ENCODE measurements around the gene LRRC4B. TPM values are rescaled to one million over a fixed set of nuclear protein-coding genes. Genes with fewer than 3 reads are reported as not detected.

LRRC4B gene
- total and polyA plus RNA-seq, 12 donors: 0.07 to 24.1 (median 1.3) TPM

DNA sequence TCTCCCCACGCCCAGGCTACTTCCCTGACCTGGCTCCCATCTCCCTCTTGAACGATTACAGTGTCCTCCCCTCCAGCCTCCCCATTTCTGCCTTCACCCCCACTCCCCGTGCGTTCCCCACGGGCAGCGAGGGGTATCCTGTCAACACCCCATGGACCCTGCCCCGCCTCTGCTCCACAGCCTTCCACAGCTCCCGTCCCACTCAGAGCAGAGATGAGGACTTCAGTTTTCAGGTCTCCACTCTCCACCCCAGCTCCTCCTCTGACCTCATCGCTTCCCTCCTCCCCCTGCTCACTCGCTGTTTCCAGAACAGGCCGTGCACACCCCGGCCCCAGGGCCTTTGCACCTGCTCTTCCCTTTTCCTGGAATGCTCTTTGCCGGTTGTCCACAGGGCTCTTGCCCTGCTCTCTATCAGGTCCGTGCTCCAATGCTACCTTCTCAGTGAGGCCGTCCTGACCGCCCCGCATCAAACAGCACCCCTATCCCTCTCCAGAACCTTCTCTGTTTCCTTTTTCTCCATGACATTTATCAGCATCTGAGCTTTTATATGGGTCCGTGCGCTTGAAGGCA lies 15.0 kb downstream of the LRRC4B start:
- H3K9me3 ChIP-seq (replicated peaks in 1 of 3): no peaks in the 10 kb centered on the region
- 71 to 76% (median 75%) methylated on average over 19 of the region's 19 CpGs for WGBS, 4 donors
- intact Hi-C loops (cut with DNase I): no loop called here
- no peak for DNase-seq
- peaks cover 0 to 10% of the 10 kb centered on the region in 2 donors for H3K4me1 ChIP-seq (replicated peaks in 1 of 2)
- no peak overlapping the region for H3K27ac ChIP-seq
- H3K4me3 ChIP-seq: no peak overlapping the region
- H3K27me3 ChIP-seq: peaks cover 17% of the 10 kb centered on the region
- TF ChIP-seq POLR2A (IDR thresholded peaks at IDR 0.05): no peak
- TF ChIP-seq, protein P1, sequence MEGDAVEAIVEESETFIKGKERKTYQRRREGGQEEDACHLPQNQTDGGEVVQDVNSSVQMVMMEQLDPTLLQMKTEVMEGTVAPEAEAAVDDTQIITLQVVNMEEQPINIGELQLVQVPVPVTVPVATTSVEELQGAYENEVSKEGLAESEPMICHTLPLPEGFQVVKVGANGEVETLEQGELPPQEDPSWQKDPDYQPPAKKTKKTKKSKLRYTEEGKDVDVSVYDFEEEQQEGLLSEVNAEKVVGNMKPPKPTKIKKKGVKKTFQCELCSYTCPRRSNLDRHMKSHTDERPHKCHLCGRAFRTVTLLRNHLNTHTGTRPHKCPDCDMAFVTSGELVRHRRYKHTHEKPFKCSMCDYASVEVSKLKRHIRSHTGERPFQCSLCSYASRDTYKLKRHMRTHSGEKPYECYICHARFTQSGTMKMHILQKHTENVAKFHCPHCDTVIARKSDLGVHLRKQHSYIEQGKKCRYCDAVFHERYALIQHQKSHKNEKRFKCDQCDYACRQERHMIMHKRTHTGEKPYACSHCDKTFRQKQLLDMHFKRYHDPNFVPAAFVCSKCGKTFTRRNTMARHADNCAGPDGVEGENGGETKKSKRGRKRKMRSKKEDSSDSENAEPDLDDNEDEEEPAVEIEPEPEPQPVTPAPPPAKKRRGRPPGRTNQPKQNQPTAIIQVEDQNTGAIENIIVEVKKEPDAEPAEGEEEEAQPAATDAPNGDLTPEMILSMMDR (IDR thresholded peaks at IDR 0.05): no peak
- H3K36me3 ChIP-seq (replicated peaks in 1 of 2): no peaks in the 10 kb centered on the region

DNA sequence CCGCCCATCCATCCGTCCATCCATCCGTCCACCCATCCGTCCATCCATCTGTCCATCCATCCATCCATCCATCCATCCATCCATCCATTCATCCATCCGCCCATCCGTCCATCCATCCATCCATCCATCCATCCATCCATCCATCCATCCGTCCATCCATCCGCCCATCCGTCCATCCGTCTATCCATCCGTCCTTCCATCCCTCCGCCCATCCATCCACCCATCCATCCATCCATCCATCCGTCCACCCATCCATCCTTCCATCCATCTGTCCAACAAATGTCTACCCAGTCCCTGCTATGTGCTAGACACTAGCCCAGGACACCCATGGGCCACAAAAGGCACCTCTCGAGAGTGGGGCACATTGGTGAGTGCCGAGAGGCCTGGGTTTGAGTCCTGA lies 15.7 kb downstream of the LRRC4B start:
- Histone ChIP-seq H3K27me3 (peaks cover 17% of the 10 kb centered on the region), H3K4me1 (replicated peaks in 1 of 2) (peaks cover 0 to 10% of the 10 kb centered on the region in 2 donors), H3K9me3 (replicated peaks in 1 of 3) (no peaks in the 10 kb centered on the region), H3K27ac (no peak overlapping the region), H3K36me3 (replicated peaks in 1 of 2) (no peaks in the 10 kb centered on the region), H3K4me3 (no peak overlapping the region)
- no peak for TF ChIP-seq POLR2A (IDR thresholded peaks at IDR 0.05)
- TF ChIP-seq, protein P1 (IDR thresholded peaks at IDR 0.05): no peak
- WGBS, 4 donors: 69 to 82% (median 79%) methylated on average over 15 of the region's 15 CpGs
- intact Hi-C loops (cut with DNase I): no loop called here
- no peak for DNase-seq

DNA sequence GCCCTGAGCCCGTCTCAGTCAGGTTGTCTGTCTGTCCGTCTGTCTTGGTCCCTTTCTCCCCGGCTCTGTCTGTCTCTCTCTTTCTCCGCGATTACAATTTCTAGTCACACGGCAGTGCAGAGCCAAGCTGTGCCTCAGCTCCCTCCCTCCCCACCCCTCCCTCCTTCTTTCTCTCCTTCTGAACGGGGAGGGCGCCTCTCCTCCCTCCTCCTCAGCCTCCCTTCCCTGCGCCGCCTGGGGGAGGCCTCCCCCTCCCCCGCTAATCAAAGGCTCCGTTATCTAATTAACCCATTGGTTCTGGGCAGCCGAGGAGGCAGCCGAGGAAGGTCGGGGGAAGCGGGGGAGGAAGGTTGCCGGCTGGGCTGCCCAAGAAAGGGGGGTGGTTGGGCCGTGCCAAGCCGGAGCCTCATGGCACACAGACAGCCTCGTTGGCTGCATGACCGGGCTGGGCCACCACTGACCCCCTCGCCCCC lies 16.5 kb downstream of the LRRC4B start:
- Histone ChIP-seq H3K4me3 (no peak overlapping the region), H3K27me3 (peaks cover 10% of the 10 kb centered on the region), H3K27ac (peak overlapping the region in 1 of 5 donors; percentile 26), H3K4me1 (replicated peaks in 1 of 2) (peaks cover 0 to 10% of the 10 kb centered on the region in 2 donors), H3K9me3 (replicated peaks in 1 of 3) (no peaks in the 10 kb centered on the region), H3K36me3 (replicated peaks in 1 of 2) (no peaks in the 10 kb centered on the region)
- no peak for TF ChIP-seq POLR2A (IDR thresholded peaks at IDR 0.05)
- TF ChIP-seq, protein P1 (IDR thresholded peaks at IDR 0.05): no peak
- intact Hi-C loops (cut with DNase I): no loop called here
- WGBS, 4 donors: 1 to 5% (median 2%) methylated on average over 11 to 22 of the region's 22 CpGs
- DNase-seq: no peak

DNA sequence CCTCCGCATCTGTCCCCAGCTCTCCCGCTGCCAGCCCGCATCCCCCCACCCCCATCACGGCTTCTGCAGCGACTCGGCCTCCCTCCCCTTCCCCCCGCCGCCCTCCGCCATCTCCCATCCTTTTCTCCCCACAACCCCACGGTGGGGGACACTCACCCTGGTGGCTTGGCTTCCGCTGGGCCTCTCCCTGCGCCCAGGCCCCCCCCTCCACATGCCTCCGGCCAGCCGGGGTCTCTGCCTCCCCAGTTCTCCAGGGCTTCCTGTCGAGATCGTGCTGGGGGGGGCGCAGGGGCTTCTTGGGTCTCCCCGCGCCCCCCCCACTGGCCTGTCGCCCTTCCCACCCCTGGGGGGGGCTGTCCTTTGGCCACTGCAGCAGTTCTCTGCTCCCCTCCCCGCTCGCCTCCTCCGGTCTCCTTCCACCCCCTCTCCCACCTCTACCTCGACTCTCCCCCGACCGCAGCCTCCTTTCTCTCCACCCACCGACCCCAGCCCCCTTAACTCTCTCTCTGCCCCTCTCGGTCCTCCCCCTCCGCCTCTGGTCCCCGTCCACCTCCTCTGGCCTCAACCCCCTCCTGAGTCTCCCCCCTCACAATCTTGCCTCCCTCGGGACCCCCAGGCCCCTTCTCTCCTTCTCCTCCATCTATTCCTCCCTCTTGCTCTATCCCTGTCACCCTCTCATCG lies 17.1 kb downstream of the LRRC4B start:
- peaks cover 0 to 5% of the 10 kb centered on the region in 2 donors for H3K4me1 ChIP-seq (replicated peaks in 1 of 2)
- TF ChIP-seq, protein P1 (IDR thresholded peaks at IDR 0.05): no peak
- TF ChIP-seq POLR2A (IDR thresholded peaks at IDR 0.05): no peak
- H3K9me3 ChIP-seq (replicated peaks in 1 of 3): no peaks in the 10 kb centered on the region
- peak overlapping the region in 1 of 5 donors; percentile 26 for H3K27ac ChIP-seq
- WGBS, 4 donors: 6 to 11% (median 7%) methylated on average over 11 to 30 of the region's 32 CpGs
- H3K36me3 ChIP-seq (replicated peaks in 1 of 2): no peaks in the 10 kb centered on the region
- no peak for DNase-seq
- intact Hi-C loops (cut with DNase I): no loop called here
- H3K27me3 ChIP-seq: peaks cover 4% of the 10 kb centered on the region
- H3K4me3 ChIP-seq: no peak overlapping the region

Measured in adrenal gland (tissue), 12 donors.